Fibroblast of pulmonary artery (primary cell): ENCODE data around the gene AKAP6.
A peak's percentile ranks its signal among the peaks of the same experiment; 100 is the strongest.

ENCODE experiments used
- DNase-seq: peaks from one replicate; pipeline ENCODE4 v3.0.0-alpha.2; 2010; ENCODE audit warnings: low read depth
- H3K4me3 ChIP-seq: replicated peaks from 2 replicates; pipeline ENCODE4 v1.5.1; 2011; ENCODE audit warnings: low read depth, mild to moderate bottlenecking, control low read depth, low read length, moderate library complexity
- CTCF ChIP-seq: IDR thresholded peaks from 2 replicates; pipeline ENCODE4 v1.5.1; 2011; ENCODE audit warnings: mild to moderate bottlenecking, control low read depth, low read length, inconsistent platforms; ENCODE audit errors: missing control alignments

Gene AKAP6

GRCh38 chr14:32434880-32435279 is 105.8 kb downstream of the AKAP6 start:
- H3K4me3 ChIP-seq, result no peak overlapping the region
- no peak for DNase-seq
- TF ChIP-seq CTCF, result no peak

GRCh38 chr14:32435411-32435810 is 106.3 kb downstream of the AKAP6 start:
- no peak for DNase-seq
- no peak overlapping the region for H3K4me3 ChIP-seq
- no peak for TF ChIP-seq CTCF

- peak; percentile 18 for DNase-seq
- no peak for TF ChIP-seq CTCF
Measured at GRCh38 chr14:32436993-32437392, 107.9 kb downstream of the AKAP6 start.

GRCh38 chr14:32438517-32438916 is 109.4 kb downstream of the AKAP6 start:
- no peak overlapping the region for H3K4me3 ChIP-seq
- no peak for DNase-seq
- no peak for TF ChIP-seq CTCF

More at GRCh38 chr14:32436993-32437392, 107.9 kb downstream of the AKAP6 start:
- no peak overlapping the region for H3K4me3 ChIP-seq

GRCh38 chr14:32443890-32444661 is 115.0 kb downstream of the AKAP6 start:
- TF ChIP-seq CTCF, result no peak
- no peak for DNase-seq

DNA sequence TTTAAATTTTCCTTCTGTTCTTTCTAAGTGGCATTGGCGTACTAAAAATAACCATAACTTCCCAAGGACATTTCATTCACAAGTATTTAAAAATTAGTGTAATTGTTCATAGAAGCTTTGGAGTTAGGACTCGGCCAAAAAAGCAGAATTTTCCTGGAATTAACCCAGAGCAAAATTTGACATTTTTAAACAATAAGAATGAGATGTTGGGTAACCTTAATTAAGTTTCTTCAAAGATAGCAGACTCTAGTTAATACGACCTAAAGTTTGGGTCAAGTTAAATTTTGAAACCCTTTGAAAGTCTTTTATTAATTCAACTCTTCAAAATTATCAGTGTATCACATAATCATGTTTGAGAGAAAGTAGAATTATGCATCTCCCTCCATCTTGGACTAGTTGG is 118.3 kb downstream of the AKAP6 start:
- DNase-seq, result no peak
- no peak overlapping the region for H3K4me3 ChIP-seq
- no peak for TF ChIP-seq CTCF

More at GRCh38 chr14:32443890-32444661, 115.0 kb downstream of the AKAP6 start:
- no peak overlapping the region for H3K4me3 ChIP-seq

- TF ChIP-seq CTCF, result no peak
- no peak for DNase-seq
- H3K4me3 ChIP-seq, result no peak overlapping the region
Measured at GRCh38 chr14:32449648-32450047, 120.5 kb downstream of the AKAP6 start.
